HEK293 (cell line): ENCODE results near the gene PLEKHF1.
A peak's percentile ranks its signal among the peaks of the same experiment; 100 is the strongest.

ENCODE experiments used
- CTCF ChIA-PET: fragments of 350-600 bp; formaldehyde crosslinking; extraction: SDS; loops from one replicate; lab custom pipeline; 2021; ENCODE audit warnings: antibody characterized with exemption; lab: Yijun Ruan, JAX
- POLR2A ChIA-PET: fragments of 300-600 bp; formaldehyde crosslinking; extraction: SDS; loops from one replicate; lab custom pipeline; 2020; ENCODE audit warnings: antibody characterized with exemption, inconsistent platforms; lab: Yijun Ruan, JAX
- H3K27ac ChIP-seq: fragments of 200-500 bp; sonication (Bioruptor generic); 2 replicates; pipeline ENCODE4 v1.5.1; 2014; ENCODE audit warnings: low read depth, low read length, control low read depth, inconsistent platforms; ENCODE audit errors: extremely low read depth
- H3K36me3 ChIP-seq, 2 experiments: fragments of 200-500 bp in 1 of 2; sonication (Bioruptor generic) in 1 of 2; 1 replicate in 1 of 2; 2 replicates in 1 of 2; pipeline ENCODE4 v1.5.1; 2014 to 2017; ENCODE audit warnings: inconsistent platforms in 2 of 2, low read length in 2 of 2; ENCODE audit not compliant: control insufficient read depth in 2 of 2, insufficient read depth in 1 of 2
- H3K4me1 ChIP-seq: fragments of 200-500 bp; sonication (Bioruptor generic); 2 replicates; pipeline ENCODE4 v1.5.1; 2014; ENCODE audit warnings: mild to moderate bottlenecking, low read length, inconsistent platforms; ENCODE audit not compliant: control insufficient read depth, insufficient read depth
- H3K4me3 ChIP-seq: 2 replicates; pipeline ENCODE4 v1.5.1; 2011; ENCODE audit warnings: low read depth, mild to moderate bottlenecking, control low read depth, low read length, moderate library complexity
- H3K9me3 ChIP-seq: fragments of 200-500 bp; sonication (Bioruptor generic); 2 replicates; pipeline ENCODE4 v1.5.1; 2014; ENCODE audit warnings: low read depth, low read length, inconsistent platforms; ENCODE audit not compliant: control insufficient read depth, insufficient read depth
- GLI2 ChIP-seq: fragments of 450-650 bp; formaldehyde crosslinking; IDR thresholded peaks from 2 replicates; pipeline ENCODE4; 2017; ENCODE audit warnings: missing biosample characterization, missing genetic modification characterization, low read depth, borderline replicate concordance
- MEIS1 ChIP-seq: sonication (generic); formaldehyde crosslinking; IDR thresholded peaks from 2 replicates; pipeline ENCODE4 v1.8.1; 2022; ENCODE audit warnings: missing genetic modification reagents, mild to moderate bottlenecking, borderline replicate concordance
- OVOL3 ChIP-seq: fragments of 450-650 bp; formaldehyde crosslinking; IDR thresholded peaks from 2 replicates; pipeline ENCODE4 v1.5.1; 2016; ENCODE audit warnings: missing biosample characterization, missing genetic modification characterization
- PRDM1 ChIP-seq: fragments of 450-650 bp; formaldehyde crosslinking; IDR thresholded peaks from 2 replicates; pipeline ENCODE4; 2016; ENCODE audit warnings: missing biosample characterization, missing genetic modification characterization
- SCRT2 ChIP-seq: fragments of 450-650 bp; formaldehyde crosslinking; IDR thresholded peaks from 2 replicates; pipeline ENCODE4 v1.5.1; 2016; ENCODE audit warnings: missing biosample characterization, missing genetic modification characterization
- TSHZ1 ChIP-seq: fragments of 450-650 bp; formaldehyde crosslinking; IDR thresholded peaks from 2 replicates; pipeline ENCODE4 v1.5.1; 2016; ENCODE audit warnings: missing biosample characterization, missing genetic modification characterization, borderline replicate concordance
- YY2 ChIP-seq: fragments of 450-650 bp; formaldehyde crosslinking; IDR thresholded peaks from 2 replicates; pipeline ENCODE4 v1.5.1; 2016; ENCODE audit warnings: missing biosample characterization, missing genetic modification characterization
- ZBTB17 ChIP-seq: fragments of 450-650 bp; formaldehyde crosslinking; IDR thresholded peaks from 2 replicates; pipeline ENCODE4 v1.5.1; 2016; ENCODE audit warnings: missing biosample characterization, missing genetic modification characterization
- ZBTB20 ChIP-seq: fragments of 450-650 bp; formaldehyde crosslinking; IDR thresholded peaks from 2 replicates; pipeline ENCODE4 v1.5.1; 2016; ENCODE audit warnings: missing biosample characterization, missing genetic modification characterization
- ZNF121 ChIP-seq: fragments of 450-650 bp; formaldehyde crosslinking; IDR thresholded peaks from 2 replicates; pipeline ENCODE4 v1.5.1; 2016; ENCODE audit warnings: missing biosample characterization, missing genetic modification characterization
- ZNF155 ChIP-seq: fragments of 450-650 bp; formaldehyde crosslinking; IDR thresholded peaks from 2 replicates; pipeline ENCODE4 v1.5.1; 2016; ENCODE audit warnings: missing biosample characterization, missing genetic modification characterization
- ZNF548 ChIP-seq: fragments of 450-650 bp; formaldehyde crosslinking; IDR thresholded peaks from 2 replicates; pipeline ENCODE4 v1.5.1; 2016; ENCODE audit warnings: missing biosample characterization, missing genetic modification characterization
- ZNF560 ChIP-seq: fragments of 450-650 bp; formaldehyde crosslinking; IDR thresholded peaks from 2 replicates; pipeline ENCODE4 v1.5.1; 2017; ENCODE audit warnings: missing biosample characterization, missing genetic modification characterization, borderline replicate concordance
- ZNF658 ChIP-seq: fragments of 450-650 bp; formaldehyde crosslinking; IDR thresholded peaks from 2 replicates; pipeline ENCODE4; 2016; ENCODE audit warnings: missing biosample characterization, missing genetic modification characterization
- ZNF701 ChIP-seq: fragments of 450-650 bp; formaldehyde crosslinking; IDR thresholded peaks from 2 replicates; pipeline ENCODE4 v1.5.1; 2016; ENCODE audit warnings: missing biosample characterization, missing genetic modification characterization
- ZNF747 ChIP-seq: fragments of 450-650 bp; formaldehyde crosslinking; IDR thresholded peaks from 2 replicates; pipeline ENCODE4 v1.5.1; 2016; ENCODE audit warnings: missing biosample characterization, missing genetic modification characterization
- TF ChIP-seq, protein P1 (sequence below): fragments of 450-650 bp; formaldehyde crosslinking; IDR thresholded peaks from 2 replicates; pipeline ENCODE4 v1.5.1; 2016; ENCODE audit warnings: missing biosample characterization, missing genetic modification characterization
- TF ChIP-seq, protein P2 (sequence below): fragments of 450-650 bp; formaldehyde crosslinking; IDR thresholded peaks from 2 replicates; pipeline ENCODE4 v1.5.1; 2016; ENCODE audit warnings: missing biosample characterization, missing genetic modification characterization

Gene PLEKHF1

DNA sequence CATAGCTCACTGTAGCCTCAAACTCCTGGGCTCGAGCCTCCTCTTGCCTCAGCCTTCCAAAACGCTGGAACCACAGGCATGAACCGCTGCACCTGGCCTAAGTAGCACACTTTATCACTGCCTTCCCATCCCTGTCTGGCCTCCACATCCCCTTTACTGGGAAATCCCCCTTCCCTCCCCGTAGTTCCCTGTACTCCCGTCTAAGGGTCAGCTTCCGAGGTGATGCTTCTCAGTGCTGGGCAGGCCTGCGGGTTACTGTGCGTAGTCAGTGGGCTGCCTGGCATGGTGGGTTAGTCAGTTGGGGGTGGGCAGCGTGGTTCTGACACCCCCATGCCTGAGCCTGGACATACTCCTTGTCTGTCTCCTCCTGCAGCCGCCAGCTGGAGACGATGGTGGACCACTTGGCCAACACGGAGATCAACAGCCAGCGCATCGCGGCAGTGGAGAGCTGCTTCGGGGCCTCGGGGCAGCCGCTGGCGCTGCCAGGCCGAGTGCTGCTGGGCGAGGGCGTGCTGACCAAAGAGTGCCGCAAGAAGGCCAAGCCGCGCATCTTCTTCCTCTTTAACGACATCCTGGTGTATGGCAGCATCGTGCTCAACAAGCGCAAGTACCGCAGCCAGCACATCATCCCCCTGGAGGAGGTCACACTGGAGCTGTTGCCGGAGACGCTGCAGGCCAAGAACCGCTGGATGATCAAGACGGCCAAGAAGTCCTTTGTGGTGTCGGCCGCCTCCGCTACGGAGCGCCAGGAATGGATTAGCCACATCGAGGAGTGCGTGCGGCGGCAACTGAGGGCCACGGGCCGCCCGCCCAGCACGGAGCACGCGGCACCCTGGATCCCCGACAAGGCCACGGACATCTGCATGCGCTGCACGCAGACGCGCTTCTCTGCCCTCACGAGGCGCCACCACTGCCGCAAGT, 8.4 kb downstream of the PLEKHF1 start:
- Histone ChIP-seq H3K36me3 (peaks cover 8 to 32% of the 10 kb centered on the region in 2 experiments; a peak in 2 of 3 replicates), H3K4me1 (peaks cover 13% of the 10 kb centered on the region), H3K9me3 (no peaks in the 10 kb centered on the region), H3K4me3 (no peak overlapping the region), H3K27ac (no peak overlapping the region)
- ChIA-PET CTCF (interaction anchor here (0.6 to 3.7 kb wide), 8 partner anchors 8 to 63 kb away, joined by 3 to 27 read pairs (median 12); partner anchors contain the start of gene PLEKHF1), POLR2A (interaction anchor here (0.5 to 2.2 kb wide), 5 partner anchors 8 to 68 kb away, joined by 3 to 17 read pairs (median 4); partner anchors contain the start of genes PLEKHF1 and POP4)
- TF ChIP-seq TSHZ1 (tag by site-specific recombination), result no peak
- TF ChIP-seq SCRT2 (tag by site-specific recombination), result no peak
- no peak for TF ChIP-seq ZNF121
- no peak for TF ChIP-seq PRDM1 (tag by site-specific recombination)
- TF ChIP-seq ZNF548, result no peak
- no peak for TF ChIP-seq ZNF658
- TF ChIP-seq ZNF701, result no peak
- TF ChIP-seq GLI2 (tag by site-specific recombination), result no peak
- no peak for TF ChIP-seq ZBTB20

- H3K27ac ChIP-seq, result no peak overlapping the region
- POLR2A ChIA-PET, result interaction anchor here (1.0 kb wide), 1 partner anchor 68 kb away, joined by 4 read pairs; the partner anchor contains the start of gene POP4
- no peak overlapping the region for H3K4me3 ChIP-seq
- TF ChIP-seq ZNF747, result no peak
- TF ChIP-seq ZNF560 (tag by site-specific recombination), result no peak
- TF ChIP-seq ZNF155 (tag by site-specific recombination), result no peak
- TF ChIP-seq OVOL3 (tag by site-specific recombination), result no peak
- no peak for TF ChIP-seq MEIS1 (CRISPR knock-in tag)
- TF ChIP-seq YY2 (tag by site-specific recombination), result no peak
- TF ChIP-seq ZBTB17 (tag by site-specific recombination), result no peak
- H3K9me3 ChIP-seq, result no peaks in the 10 kb centered on the region
- H3K4me1 ChIP-seq, result peaks cover 13% of the 10 kb centered on the region
- peaks cover 8 to 32% of the 10 kb centered on the region in 2 experiments; a peak in 2 of 3 replicates for H3K36me3 ChIP-seq
- CTCF ChIA-PET, result interaction anchor here (1.0 to 3.7 kb wide), 4 partner anchors 10 to 63 kb away, joined by 3 to 23 read pairs (median 4); no protein-coding TSS in a partner anchor
Observed at GRCh38 chr19:29674374-29675119, 9.3 kb downstream of the PLEKHF1 start.

GRCh38 chr19:29675120-29675649, 9.9 kb downstream of the PLEKHF1 start:
- Histone ChIP-seq H3K4me3 (no peak overlapping the region), H3K9me3 (no peaks in the 10 kb centered on the region), H3K4me1 (peaks cover 13% of the 10 kb centered on the region), H3K27ac (no peak overlapping the region), H3K36me3 (peaks cover 8 to 32% of the 10 kb centered on the region in 2 experiments; a peak in 2 of 3 replicates)
- TF ChIP-seq, protein P1, sequence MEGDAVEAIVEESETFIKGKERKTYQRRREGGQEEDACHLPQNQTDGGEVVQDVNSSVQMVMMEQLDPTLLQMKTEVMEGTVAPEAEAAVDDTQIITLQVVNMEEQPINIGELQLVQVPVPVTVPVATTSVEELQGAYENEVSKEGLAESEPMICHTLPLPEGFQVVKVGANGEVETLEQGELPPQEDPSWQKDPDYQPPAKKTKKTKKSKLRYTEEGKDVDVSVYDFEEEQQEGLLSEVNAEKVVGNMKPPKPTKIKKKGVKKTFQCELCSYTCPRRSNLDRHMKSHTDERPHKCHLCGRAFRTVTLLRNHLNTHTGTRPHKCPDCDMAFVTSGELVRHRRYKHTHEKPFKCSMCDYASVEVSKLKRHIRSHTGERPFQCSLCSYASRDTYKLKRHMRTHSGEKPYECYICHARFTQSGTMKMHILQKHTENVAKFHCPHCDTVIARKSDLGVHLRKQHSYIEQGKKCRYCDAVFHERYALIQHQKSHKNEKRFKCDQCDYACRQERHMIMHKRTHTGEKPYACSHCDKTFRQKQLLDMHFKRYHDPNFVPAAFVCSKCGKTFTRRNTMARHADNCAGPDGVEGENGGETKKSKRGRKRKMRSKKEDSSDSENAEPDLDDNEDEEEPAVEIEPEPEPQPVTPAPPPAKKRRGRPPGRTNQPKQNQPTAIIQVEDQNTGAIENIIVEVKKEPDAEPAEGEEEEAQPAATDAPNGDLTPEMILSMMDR (tag by site-specific recombination), result no peak
- TF ChIP-seq, protein P2, sequence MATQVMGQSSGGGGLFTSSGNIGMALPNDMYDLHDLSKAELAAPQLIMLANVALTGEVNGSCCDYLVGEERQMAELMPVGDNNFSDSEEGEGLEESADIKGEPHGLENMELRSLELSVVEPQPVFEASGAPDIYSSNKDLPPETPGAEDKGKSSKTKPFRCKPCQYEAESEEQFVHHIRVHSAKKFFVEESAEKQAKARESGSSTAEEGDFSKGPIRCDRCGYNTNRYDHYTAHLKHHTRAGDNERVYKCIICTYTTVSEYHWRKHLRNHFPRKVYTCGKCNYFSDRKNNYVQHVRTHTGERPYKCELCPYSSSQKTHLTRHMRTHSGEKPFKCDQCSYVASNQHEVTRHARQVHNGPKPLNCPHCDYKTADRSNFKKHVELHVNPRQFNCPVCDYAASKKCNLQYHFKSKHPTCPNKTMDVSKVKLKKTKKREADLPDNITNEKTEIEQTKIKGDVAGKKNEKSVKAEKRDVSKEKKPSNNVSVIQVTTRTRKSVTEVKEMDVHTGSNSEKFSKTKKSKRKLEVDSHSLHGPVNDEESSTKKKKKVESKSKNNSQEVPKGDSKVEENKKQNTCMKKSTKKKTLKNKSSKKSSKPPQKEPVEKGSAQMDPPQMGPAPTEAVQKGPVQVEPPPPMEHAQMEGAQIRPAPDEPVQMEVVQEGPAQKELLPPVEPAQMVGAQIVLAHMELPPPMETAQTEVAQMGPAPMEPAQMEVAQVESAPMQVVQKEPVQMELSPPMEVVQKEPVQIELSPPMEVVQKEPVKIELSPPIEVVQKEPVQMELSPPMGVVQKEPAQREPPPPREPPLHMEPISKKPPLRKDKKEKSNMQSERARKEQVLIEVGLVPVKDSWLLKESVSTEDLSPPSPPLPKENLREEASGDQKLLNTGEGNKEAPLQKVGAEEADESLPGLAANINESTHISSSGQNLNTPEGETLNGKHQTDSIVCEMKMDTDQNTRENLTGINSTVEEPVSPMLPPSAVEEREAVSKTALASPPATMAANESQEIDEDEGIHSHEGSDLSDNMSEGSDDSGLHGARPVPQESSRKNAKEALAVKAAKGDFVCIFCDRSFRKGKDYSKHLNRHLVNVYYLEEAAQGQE (tag by site-specific recombination), result peak; percentile 92
- POLR2A ChIA-PET, result no interaction called here
- CTCF ChIA-PET, result interaction anchor here (1.0 to 1.7 kb wide), 3 partner anchors 10 to 64 kb away, joined by 3 to 5 read pairs (median 4); no protein-coding TSS in a partner anchor
